EL (cell line): ENCODE measurements around the gene ANO3.

Experiments
- DNase-seq: peaks from one replicate; pipeline ENCODE4 v3.0.0-alpha.2; 2016

Gene ANO3

DNA sequence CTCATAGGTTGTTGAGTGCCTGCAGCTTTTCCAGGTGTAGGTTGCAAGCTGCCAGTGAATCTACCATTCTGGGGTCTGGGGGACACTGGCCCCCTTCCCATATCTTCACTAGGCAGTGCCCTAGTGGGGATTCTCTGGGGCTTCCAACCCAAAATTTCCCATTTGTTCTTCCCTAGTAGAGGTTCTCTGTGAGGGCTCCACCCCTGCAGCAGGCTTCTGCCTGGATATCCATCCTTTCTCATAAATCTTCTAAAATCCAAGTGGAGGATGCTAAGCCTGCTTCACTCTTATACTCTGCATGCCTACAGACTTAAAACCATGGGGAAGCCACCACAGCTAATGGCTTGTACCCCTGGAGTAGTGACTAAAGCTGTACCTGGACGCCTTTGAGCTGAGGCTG lies 33.4 kb downstream of the ANO3 start:
- no peak for DNase-seq

DNA sequence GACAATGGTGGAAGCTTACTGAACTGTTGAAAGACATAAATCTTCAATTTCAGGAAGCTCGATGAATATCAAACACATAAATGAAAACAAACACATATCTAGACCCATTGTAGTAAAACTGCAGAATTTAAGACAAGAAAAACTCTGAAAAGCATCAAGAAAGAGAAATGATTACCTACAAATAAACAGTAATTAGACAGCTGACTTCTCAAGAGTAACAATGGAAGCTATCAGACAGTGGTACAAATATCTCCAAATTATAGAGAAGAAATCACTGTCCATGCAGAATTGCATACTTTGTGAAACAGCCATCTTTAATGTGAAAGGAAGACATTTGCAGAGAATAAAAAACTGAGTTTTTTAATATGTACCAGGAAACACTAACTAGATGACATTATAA lies 45.7 kb downstream of the ANO3 start:
- no peak for DNase-seq

DNA sequence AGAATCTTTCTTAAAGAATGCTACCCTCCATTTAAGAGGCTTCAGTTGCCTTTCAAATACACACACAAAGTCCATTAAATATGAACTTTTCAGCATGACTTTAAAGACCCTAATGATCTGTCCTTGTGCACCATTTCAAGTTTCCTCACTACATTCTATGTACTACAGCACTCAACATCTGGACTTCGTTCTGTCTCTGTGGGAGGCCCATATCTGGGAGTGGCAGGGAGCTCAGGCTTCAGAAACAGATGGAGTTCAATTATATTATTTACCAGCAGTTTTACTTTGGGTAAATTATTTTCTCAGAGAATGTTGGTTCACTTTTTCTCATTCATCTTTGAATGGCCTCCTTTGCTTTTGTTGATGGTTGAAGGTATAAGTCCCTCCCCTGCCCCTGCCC lies 67.4 kb downstream of the ANO3 start:
- no peak for DNase-seq

DNA sequence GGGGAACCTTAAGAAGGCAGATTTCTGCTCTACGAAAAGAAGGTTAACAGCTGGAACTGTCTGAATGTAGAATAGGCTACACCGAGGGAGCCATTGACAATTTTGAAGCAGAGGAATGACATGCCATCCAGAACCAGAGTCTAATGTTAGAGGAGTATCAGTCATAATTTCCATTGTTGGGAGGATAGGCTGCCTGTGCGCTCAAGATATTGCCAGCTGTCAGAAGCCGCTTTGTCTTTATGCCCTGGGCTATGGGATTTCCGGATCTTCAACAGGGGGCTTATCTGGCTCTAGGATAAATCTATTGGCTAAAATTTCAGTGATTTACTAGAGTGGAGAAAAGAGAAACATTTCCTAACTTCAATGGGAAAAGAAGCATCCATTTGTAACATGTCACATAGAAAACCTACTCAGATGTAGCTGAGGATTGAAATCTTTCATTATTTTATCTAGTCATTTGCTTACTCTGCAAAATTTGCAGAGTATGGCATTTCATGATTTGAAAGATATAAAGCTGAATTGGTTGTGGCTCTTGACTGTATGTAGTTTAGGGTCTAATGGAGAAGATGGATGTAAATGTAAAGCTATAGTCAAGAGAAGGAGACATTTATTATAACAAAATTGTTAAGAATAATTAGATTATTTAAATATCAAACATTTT lies 78.9 kb downstream of the ANO3 start:
- DNase-seq = no peak

DNA sequence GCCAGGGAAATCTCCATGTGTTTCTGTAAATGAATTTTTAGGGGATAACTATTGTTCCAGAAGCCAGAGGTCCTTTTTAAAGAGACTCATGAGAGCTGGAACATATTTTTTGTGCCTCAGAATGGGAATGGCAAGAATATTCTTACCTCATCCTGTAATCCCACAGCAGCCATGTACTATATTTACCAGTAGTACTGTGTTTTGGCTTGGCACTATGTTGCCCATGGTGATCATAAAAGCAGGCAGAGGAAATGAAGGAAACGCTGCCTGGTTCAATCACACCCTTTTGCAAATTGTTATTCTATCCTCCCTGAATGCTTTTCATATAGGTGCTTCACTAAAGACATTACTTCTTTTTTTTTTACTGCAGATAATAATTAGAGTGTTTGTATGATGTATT lies 81.0 kb downstream of the ANO3 start:
- DNase-seq = no peak

DNA sequence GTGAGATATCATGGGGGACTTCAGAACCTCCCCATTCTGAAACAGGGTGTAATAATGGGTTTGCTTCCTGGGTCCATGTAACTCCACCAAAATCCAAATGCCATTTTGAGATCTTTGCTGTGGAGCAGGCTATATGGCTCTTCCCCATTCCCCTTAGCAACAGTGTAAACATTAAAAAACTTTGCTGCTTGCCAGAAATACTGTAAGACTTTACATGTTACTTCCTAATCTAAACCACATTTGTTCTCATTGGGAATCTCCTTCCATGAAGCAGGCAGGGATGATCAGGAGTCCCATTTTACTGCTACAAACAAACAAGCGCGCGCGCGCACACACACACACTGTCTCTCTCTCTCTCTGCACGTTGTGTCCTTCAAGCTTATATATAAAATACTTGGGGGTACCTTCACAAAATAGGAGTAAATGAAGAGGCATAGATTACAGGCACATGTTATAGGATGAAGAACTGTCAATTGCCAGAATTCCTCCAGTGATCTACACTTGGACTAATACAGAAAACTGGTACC lies 86.5 kb downstream of the ANO3 start:
- DNase-seq = no peak

DNA sequence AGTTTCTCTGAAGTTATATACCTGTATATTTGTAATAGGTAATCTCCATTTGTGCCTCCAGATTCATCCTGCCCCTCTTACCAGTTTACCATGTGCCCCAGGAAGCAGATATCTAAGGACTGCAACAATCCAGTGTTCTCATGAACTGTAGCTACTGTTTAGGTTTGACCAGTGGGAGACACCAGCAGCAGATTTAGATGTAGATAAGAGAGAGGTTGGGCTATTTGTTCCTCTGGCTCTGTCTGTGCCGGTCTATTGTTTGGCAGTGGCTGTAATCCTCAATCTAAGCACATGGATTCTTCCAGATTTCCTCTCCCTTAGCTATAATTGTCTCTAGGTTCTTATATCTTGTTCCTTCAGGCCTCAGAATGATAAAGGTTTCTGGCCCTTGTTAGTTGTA lies 88.4 kb downstream of the ANO3 start:
- DNase-seq = no peak

DNA sequence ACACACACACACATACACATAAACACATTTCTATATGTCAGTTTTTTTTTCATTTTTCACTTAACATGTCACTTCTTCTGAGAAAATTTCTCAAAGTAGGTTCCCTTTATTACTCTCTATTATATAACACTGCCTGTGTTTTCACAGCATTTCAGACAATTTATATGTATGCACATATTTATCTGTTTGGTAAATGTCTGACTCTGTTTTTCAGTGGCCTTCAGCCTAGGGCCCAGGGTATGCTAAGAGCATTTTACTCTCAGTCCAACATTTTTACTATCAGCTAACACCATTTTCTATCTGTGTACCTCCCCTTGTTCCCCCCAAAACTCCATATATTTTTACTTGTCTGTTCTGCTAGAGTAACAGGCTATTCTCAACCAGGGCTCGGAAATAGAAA lies 92.3 kb downstream of the ANO3 start:
- no peak for DNase-seq

DNA sequence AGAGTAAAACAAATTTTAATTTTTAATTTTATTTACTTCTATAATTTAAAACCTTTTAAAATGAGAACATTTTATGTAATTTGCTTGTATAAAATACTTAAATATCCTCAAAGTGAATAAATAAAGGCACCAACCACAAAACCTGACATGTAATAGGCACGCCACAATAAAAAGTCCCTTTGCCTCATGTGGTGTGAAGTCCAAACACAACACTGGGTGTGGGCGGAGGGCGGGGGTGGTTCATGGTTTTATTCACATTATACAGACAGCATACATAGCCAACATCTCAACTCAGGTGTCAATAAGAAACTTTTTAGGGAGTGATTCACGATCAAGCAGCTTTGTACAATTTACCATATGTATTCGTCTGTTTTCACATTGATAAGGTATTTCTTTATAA lies 107.9 kb downstream of the ANO3 start:
- no peak for DNase-seq

DNA sequence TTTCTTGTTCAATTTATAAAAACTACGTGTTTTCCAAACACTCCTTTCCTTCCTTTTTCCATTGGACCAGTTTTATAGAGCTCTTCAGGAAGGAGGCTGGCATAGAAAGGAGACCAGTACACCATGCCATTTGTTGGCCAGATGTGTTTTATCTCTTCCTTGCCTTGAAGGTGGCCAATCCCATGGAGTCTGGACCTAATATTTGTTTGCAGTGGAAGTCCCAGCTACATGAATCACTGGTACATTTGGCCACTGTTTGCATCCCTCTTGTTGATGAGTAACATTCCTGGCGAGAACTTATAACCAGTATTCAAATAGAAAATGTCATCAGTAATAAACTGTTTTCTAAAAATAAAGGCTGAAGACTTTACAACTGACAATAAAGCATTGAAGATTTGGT lies 110.2 kb downstream of the ANO3 start:
- DNase-seq = peak; percentile 14

DNA sequence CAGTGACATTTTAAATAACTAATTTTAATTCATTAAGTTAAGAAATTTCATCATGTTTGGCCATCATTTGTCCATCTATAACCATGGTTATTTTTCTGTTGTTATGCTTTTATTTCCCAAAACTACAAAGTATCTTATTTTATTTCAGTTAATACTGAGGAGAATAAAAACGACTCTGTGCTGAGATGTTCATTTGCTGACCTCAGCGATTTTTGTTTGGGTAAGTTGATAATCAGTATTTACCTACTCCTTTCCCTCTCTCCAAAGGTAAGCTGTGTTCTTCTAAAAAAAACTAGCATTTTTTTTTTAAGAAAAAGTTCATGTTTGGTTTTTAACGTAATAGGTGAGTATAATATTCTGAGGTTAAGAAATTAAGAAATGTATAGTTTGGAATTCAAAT lies 111.7 kb downstream of the ANO3 start:
- no peak for DNase-seq

DNA sequence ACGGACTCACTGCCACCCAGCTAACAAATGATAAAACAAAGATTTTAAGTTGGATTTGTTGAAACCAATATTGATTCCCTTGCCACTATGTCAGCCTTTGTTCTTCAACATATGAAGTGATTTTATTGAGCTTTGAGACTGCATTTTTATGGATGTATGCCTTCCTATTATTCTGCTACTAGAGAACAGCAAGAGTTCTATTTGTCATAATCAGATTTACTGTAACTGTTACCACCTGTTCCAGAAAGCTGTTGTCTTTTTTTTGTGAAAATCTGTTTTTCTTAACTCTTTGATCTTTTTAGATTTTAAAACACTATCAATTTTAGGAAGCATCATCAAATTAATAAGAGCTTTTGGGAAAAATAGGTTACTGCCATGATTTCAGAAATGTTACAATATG lies 125.7 kb downstream of the ANO3 start:
- DNase-seq = no peak

DNA sequence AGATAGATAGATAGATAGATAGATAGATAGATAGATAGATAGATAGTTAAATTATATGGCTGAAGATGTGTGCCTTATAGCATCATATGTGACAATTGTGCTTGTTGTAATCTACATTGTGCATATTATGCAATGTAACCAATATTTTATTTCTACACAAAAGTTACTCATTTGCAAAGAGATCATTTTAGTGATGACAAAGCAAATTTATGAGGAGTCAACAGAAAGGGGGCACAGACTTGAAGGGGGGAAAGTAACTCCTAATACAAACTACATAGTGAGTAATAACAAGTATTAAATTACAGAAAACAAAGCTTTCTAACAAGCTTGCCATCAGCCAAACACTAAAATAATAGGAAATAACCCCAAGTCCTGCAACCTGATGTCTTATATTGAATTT lies 133.3 kb downstream of the ANO3 start:
- no peak for DNase-seq

DNA sequence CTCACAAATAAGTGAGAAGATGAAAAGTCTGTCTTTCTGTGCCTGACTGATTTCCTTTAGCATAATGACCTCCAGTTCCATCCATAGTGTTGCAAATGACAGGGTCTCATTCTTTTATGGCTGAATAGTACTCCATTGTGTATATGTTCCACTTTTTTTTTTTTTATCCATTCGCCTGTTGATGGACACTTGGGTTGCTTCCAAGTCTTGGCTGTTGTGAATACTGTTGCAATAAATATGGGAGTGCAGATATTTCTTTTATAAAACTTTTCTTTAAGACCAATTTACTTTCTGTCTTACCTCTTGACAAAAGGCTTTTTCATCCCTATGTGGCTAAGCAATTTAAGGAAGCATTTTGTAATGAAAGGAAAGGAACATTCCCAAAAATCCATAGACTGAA lies 135.6 kb downstream of the ANO3 start:
- DNase-seq = no peak

DNA sequence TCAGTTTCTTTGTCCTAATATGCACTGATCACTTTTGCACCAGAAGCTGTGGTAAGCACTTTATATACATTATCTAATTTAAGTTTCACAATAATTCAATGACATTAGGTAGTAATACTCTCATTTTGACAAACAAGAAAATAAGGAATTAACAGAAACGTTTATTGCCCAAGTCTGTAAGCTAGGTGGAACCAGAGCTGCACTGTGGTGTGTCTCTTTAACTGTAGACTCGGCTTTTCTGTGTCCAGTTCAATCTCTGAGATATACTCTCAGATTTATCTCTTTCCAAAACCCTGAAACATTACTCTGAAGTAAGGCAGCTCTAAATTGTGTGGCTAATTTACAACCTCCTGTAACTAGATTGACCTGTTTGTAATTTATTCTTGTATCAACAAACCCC lies 139.1 kb downstream of the ANO3 start:
- no peak for DNase-seq

DNA sequence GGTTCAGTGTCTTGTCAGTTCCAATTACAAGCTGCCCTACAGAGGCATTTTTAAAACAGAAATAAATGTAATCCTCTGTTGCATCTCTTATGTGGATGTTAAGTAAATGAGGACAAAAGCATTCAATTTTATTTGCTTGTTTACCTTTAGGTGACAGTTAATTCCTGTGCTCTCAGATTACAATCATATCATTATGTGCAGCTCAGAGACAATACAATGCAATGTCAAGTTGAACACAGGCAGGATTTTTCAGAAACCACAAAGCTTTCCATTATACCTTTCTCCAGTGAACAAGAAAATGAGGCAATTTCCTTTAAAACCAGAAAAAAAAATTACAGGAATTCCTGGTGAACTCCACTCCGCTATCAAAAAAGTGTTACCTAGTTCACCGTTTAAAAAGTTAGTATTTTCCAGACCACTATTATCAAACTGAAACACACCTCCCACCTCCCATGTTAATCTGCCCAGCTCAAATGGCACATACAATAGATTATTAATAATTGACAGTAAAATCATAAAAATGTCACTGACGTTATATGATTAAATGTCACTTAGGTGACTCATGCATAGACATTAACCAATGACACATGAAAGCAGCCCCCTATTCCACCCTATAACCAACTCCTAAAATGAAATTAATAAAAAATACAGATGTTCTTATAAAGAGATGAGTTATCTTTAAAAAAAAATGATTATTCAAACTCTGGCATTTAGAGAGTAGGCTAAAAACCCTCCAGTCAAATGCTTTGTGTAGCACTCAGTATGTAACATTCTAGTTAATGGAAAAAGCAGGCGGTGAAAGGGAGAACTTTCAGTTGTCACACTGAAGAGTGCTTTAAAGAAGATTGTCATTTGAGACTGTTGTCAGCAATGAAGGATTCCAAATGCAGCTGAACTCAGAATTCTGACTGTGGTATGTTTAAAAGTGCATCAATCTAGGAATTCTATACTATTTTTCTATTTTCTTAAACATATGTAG lies 141.6 kb downstream of the ANO3 start:
- no peak for DNase-seq

DNA sequence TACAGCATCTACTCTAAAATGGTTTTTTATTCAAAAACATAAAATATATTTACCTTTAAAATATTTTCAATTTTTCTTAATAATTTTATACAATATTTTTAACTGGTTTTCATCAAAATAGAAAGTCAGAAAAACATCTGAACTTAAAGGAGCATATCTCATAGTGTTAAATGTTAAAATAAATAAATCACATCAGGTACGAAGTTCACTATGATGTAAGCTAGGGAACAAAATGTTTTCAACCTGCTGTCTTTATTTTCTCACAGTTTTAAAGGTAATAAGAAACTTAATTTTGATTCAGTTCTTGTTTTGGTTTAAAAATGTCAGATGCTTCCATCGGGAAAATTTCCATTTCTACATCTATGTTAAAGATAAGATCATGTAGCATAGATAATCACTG lies 142.5 kb downstream of the ANO3 start:
- DNase-seq = no peak

DNA sequence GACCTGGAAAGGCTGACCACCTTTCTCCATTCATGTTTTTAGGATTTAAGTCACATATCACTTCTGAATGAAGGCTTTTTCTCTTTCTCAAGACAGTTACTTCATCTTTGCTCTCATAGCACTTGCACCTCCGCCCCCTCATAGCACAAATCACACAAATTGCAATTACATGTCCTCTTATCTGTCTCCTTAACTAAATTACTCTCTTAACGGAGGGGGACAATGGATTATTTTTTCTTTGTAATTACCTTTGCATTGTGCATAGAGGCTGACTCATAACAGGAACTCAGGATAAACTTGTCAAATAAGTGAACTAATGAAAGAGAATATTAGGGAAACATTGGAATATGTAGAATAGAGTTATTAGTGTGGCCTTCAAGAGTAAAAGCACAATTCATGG lies 145.5 kb downstream of the ANO3 start:
- no peak for DNase-seq

DNA sequence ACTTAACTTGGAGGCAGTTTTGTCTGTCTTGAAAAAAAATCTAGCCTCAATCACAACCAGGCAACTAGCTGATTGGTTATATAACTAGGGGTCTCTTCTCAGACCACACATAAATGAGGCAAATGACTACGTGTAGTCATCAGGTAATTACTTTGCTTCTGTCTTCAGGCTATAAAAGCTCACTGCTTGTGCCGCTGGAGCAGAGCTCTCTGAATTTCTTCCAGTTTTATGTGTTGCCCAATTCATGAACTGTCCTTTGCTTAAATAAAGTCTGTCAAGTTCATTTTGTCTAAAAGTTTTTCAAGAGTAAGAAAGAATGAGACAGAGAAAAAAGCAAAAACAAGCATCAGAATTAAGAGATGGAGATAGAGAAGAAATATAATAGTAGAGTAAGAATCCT lies 146.8 kb downstream of the ANO3 start:
- no peak for DNase-seq

DNA sequence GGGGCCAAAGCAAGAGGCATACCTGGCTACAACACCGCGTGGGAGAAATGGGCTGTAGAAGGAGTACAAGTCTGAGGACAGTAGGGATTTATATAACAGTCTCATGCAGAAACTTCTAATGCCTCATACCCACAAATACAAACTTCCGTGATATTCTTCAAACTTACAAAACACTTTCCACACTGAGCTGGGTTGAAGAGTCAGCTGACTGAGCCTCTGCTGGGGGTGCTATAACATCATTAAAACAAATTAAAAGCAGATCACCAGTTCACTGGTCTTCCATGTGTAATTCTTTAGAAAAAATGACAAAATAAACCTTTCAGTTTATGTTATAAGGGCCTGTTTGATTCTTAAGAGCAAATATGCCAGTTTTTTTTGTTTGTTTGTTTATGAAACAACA lies 148.1 kb downstream of the ANO3 start:
- DNase-seq = no peak

DNA sequence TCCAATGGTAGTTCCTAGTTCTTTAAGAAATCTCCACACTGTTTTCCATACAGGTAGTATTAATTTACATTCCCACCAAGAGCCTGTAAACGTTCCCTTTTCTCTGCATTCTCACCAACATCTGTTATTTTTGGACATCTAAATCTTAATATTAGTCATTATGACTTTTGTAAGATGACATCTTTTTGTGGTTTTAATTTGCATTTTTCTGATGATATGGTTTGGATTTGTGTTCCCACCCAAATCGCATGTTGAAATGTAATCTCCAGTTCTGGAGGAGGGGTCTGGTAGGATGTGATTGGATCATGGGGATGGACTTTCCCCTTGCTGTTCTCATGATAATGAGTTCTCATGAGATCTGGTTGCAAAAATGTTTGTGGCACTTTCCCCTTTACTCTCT lies 151.2 kb downstream of the ANO3 start:
- DNase-seq = no peak

DNA sequence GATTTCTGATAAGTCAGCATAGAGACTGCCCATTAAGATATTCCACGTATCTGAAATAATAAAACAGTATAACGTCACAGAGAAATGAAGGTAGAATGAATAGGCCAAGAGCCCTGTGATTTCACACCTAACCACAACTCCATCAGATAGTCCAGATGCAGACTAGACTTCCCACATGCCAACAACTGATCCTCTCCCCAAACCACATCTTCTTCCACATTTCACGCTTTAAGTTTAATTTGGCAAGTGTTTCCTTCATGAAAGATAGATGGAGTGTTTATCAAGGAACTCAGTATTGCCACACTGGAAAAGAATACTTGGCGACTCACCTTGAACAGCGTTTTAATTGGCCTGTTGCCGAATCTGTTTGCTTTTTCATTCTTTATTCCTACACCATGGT lies 158.6 kb downstream of the ANO3 start:
- no peak for DNase-seq

DNA sequence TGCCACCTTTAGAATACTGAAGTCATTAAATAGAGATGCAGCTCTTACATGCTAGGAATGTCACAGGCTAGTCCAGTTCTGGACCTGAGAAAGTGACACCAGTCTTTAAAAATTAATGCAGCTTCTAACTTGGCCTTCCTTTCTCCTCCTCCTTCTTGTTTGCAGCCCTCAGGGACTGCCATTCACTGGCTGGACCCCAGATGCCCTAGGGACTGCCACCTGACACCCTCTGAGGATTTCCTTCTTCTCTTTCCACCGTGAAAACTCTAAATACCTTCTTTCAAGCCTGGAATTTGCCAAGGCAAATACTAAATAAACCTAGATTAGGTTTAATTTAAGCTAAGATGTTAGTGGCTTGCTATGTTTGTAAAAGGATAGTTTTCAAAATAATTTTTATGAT lies 161.7 kb downstream of the ANO3 start:
- no peak for DNase-seq

DNA sequence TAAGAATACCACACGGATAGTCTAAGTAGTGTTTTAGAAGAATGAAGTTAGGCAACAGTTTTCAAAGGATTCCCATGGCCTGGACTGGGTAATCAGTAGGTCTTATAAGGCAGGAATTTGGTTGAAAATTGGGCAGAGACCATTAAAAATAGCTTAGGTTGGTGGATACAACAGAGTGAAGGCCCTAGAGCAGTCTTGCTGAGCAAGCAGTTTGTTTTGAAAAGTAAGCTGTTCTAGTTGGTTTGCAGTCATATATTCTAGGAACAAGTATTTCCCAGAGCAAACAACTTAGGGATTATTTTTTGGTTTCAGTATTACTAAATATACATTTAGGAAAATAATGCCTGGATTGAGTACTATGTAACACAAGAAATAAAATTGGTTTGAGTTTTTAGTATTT lies 175.3 kb downstream of the ANO3 start:
- DNase-seq = no peak
